Subcutaneous abdominal adipose tissue (tissue), 5 donors: ENCODE results near the gene TPRG1L.

Experiments used
- H3K27ac ChIP-seq: one replicate; pipeline ENCODE4 v1.7.0; 2013; ENCODE audit warnings: low read depth, mild to moderate bottlenecking, inconsistent platforms, low read length, moderate library complexity
- H3K27me3 ChIP-seq, 5 donors: one replicate each; pipeline ENCODE4 v1.7.0; 2013; ENCODE audit warnings: low read length in 5 of 5, inconsistent platforms in 1 of 5; ENCODE audit not compliant: control insufficient read depth in 5 of 5, insufficient read depth in 4 of 5
- H3K36me3 ChIP-seq, 5 donors: one replicate each; pipeline ENCODE4 v1.7.0; 2013; ENCODE audit warnings: low read length in 5 of 5; ENCODE audit not compliant: control insufficient read depth in 5 of 5, insufficient read depth in 5 of 5
- H3K4me1 ChIP-seq, 5 donors: one replicate each; pipeline ENCODE4 v1.7.0; 2013; ENCODE audit warnings: low read length in 5 of 5, mild to moderate bottlenecking in 3 of 5, moderate library complexity in 1 of 5; ENCODE audit not compliant: control insufficient read depth in 5 of 5, insufficient read depth in 5 of 5
- H3K4me3 ChIP-seq, 5 donors: one replicate each; pipeline ENCODE4 v1.7.0; 2013; ENCODE audit warnings: low read length in 5 of 5, low read depth in 1 of 5
- H3K9ac ChIP-seq, 5 donors: one replicate each; pipeline ENCODE4 v1.7.0; 2013; ENCODE audit warnings: low read length in 5 of 5, mild to moderate bottlenecking in 4 of 5, moderate library complexity in 3 of 5
- H3K9me3 ChIP-seq, 5 donors: one replicate each; pipeline ENCODE4 v1.7.0; 2013; ENCODE audit warnings: low read length in 5 of 5; ENCODE audit not compliant: control insufficient read depth in 5 of 5
- donor health status: healthy.
- donor health status: healthy.
- donor health status: healthy.
- donor health status: healthy.
- donor health status: healthy.

TPRG1L gene

DNA sequence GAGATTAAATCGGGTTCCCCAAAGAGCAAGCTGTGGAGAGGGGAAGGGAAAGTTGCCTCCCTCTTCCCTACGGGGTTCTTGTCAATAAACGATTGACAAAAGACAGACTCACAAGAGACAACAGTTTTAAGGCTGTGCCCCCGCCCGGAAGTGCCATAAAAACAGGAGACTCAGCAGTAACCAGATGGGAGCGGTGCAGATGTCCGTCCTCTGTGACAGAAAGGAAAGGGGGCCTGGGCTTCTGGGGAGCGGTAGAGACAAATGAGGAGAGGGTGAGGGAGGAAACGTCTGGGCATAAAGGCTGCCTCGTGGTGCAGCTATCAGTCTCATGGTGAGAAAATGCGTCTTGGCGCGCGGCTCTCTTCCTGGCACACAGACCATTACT, 33.4 kb downstream of the TPRG1L start:
- H3K4me1 ChIP-seq = no peaks in the 10 kb centered on the region
- no peaks in the 10 kb centered on the region for H3K36me3 ChIP-seq
- no peak overlapping the region for H3K4me3 ChIP-seq
- peaks cover 22 to 47% (median 31%) of the 10 kb centered on the region in 5 donors for H3K27me3 ChIP-seq
- no peak overlapping the region for H3K27ac ChIP-seq
- no peak overlapping the region for H3K9ac ChIP-seq
- H3K9me3 ChIP-seq = no peaks in the 10 kb centered on the region

DNA sequence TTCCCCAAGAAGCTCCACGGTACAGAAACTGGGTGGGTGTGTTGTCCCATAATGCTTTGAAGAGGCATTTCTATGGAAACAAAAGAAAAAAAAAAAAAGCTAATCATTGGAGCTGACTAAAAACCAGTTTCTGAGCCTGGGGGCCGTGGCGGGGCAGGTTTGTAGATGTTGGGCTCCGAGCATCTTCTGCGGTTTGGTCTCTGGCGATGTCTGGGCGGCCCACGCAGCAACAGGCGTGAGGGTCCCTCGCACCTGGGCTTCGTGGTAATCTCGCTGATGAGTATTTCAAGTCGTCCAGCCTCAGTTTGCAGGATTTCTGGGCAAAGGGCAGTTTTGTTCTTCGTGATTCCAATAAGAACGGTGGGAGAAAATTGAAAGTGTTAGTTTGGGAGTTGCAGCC, 34.3 kb downstream of the TPRG1L start:
- Histone ChIP-seq H3K9me3 (no peaks in the 10 kb centered on the region), H3K9ac (no peak overlapping the region), H3K27me3 (peaks cover 20 to 43% (median 28%) of the 10 kb centered on the region in 5 donors), H3K4me3 (no peak overlapping the region), H3K36me3 (no peaks in the 10 kb centered on the region), H3K27ac (no peak overlapping the region), H3K4me1 (no peaks in the 10 kb centered on the region)

DNA sequence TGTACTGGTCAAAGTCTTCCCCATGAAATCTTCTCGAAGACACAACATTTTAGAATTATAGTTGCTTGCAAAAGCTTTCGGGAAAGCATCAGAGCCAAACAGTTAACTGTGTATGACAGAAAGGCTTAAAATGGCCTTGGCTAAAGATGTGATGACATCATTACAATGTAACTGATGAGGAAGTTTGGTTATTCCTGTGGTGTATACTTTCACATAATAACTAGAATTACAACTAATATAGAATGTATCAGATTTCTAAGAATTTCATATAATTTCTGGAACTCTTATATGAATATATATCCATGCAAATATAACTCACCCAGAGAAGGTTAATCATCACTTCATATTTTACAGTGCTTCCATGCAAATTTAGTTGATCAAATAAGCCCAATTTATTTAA, 35.9 kb downstream of the TPRG1L start:
- Histone ChIP-seq H3K9me3 (no peaks in the 10 kb centered on the region), H3K4me1 (no peaks in the 10 kb centered on the region), H3K36me3 (no peaks in the 10 kb centered on the region), H3K27ac (no peak overlapping the region), H3K4me3 (no peak overlapping the region), H3K27me3 (peaks cover 11 to 30% (median 21%) of the 10 kb centered on the region in 5 donors), H3K9ac (no peak overlapping the region)

DNA sequence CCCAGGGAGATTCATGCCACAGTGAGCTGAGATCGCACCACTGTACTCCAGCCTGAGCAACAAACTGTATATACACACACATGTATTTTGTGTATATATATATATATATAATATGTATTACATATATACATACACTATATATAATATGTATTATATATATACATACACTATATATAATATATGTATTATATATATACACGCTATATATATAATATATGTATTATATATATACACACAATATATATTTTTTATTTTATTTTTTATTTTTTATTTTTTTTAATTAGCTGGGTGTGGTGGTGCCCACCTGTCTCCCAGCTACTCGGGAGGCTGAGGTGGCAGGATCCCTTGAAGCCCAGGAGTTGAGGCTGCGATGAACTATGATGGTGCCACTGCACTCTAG, 36.8 kb downstream of the TPRG1L start:
- Histone ChIP-seq H3K9me3 (no peaks in the 10 kb centered on the region), H3K36me3 (no peaks in the 10 kb centered on the region), H3K4me3 (no peak overlapping the region), H3K4me1 (no peaks in the 10 kb centered on the region), H3K27ac (no peak overlapping the region), H3K27me3 (peaks cover 8 to 29% (median 23%) of the 10 kb centered on the region in 5 donors), H3K9ac (no peak overlapping the region)

DNA sequence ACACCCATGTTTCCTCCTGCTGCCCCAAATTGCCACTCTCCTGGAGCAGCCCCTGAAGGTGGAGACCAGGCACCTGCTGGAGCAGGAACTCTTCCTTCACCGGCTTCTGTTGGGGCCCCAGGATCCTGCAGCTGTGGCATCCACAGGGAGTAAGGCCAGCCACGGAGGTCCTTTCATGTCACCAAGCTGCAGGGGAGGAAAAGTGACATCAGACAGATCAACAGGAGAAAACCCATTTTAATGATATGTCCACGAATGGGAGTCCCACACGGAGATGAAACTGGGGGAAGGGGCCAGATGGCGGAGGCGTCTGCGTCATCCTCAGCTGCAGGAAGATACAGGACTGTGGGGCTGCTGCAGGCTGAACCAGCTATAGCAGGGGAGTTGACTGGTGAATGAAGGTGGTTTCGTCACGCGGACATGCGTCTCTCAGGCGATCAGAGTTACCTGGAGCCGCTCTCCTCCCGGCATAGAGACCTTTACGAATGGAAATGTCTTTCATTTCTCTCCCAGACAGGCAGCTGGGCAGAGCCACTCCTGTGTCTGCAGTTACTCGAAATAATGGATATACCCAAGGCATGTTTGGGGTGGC, 37.4 kb downstream of the TPRG1L start:
- Histone ChIP-seq H3K36me3 (no peaks in the 10 kb centered on the region), H3K9me3 (no peaks in the 10 kb centered on the region), H3K9ac (no peak overlapping the region), H3K27me3 (peaks cover 8 to 28% (median 22%) of the 10 kb centered on the region in 5 donors), H3K4me1 (no peaks in the 10 kb centered on the region), H3K27ac (no peak overlapping the region), H3K4me3 (no peak overlapping the region)

DNA sequence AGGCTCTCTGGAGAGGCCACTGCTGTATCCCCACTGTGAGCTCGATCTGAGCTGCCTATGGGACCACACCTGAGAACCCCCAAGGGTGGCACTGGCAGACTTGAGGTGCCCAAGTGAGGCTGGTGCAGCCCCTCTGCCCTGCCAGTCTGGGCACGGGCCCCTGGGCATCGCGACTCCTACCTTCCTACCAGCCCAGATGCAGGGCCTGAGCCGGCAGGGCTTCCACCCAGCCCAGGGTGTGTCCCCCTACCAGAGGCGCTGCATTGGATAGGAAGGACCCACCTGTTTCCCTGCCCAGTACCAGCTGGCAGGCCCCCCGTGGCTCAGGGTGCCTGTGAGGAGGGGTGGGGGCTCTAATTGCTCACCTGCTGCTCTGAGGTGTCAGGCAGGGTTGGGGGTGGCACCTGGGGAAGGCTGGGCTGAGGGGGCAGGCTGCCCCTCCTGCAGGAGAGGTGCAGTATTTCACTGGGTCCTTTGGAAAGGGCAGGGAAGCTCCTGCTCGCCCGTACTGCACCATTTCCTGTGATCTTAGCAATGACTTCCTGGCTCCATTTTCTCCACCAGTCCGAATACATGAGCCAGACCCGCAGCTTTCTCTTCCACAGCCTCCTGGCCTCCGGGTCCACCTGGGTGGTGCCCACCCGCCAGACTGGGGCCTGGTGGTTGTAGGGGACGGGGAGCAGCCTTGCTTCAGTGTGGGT, 39.3 kb downstream of the TPRG1L start:
- Histone ChIP-seq H3K4me1 (peaks cover 0 to 7% (median 6%) of the 10 kb centered on the region in 5 donors), H3K4me3 (no peak overlapping the region), H3K9me3 (no peaks in the 10 kb centered on the region), H3K36me3 (no peaks in the 10 kb centered on the region), H3K9ac (no peak overlapping the region), H3K27me3 (peaks cover 4 to 21% (median 16%) of the 10 kb centered on the region in 5 donors), H3K27ac (no peak overlapping the region)

DNA sequence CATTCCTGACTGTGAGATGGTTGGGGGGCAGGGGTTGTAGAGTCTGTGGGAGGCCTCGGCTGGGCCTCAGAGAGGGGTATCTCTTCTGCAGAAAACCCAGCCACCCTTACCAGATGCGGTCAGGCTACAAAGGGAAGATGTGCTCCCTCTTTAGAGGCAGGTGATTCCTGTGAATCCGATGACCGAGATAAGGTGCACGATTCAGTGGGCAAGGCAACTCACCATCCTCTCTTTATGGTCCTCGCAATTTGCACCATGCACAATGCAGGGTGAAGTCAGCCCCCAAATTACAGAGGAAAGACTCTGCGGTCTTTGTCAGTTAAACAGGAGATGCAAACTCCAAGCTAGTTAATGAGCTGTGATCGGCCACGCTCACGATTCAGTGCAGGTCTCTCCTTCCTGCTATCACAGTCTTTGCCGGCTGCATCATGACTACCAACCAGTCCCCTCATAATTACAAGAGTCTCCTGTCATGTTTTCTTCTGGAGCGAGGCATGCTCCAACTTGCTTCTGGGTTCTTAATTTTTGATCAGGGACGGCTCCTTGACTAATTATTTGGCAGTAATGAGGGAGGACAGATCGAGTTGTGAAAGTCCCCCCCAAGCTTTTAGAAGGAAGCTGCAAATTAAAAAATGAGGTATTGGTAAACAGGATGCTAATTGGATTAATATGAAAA, 40.0 kb downstream of the TPRG1L start:
- Histone ChIP-seq H3K9ac (no peak overlapping the region), H3K27ac (no peak overlapping the region), H3K36me3 (no peaks in the 10 kb centered on the region), H3K9me3 (no peaks in the 10 kb centered on the region), H3K4me1 (peaks cover 0 to 12% (median 11%) of the 10 kb centered on the region in 5 donors), H3K4me3 (no peak overlapping the region), H3K27me3 (peaks cover 4 to 24% (median 19%) of the 10 kb centered on the region in 5 donors)

DNA sequence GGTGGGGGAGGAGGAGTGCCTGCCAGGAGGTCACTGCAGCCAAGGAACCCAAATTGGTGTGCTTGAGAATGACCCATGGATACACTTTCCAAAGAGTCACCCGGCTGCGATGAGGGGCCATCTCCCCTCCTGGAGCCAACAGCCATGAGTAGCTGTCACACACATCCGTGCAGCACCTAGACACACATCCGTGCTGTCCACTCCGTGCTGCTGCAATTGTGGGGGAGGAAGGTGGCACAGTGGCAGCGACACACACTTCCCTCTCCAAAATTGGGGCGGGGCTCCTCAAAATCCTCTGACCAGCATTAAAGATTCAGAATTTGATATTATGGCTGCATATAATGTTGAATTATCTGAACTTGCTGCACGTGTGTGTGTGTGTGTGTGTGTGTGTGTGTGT, 43.3 kb downstream of the TPRG1L start:
- Histone ChIP-seq H3K36me3 (no peaks in the 10 kb centered on the region), H3K9ac (no peak overlapping the region), H3K27ac (no peak overlapping the region), H3K9me3 (no peaks in the 10 kb centered on the region), H3K4me3 (no peak overlapping the region), H3K4me1 (peaks cover 0 to 12% (median 11%) of the 10 kb centered on the region in 5 donors), H3K27me3 (peaks cover 14 to 46% (median 36%) of the 10 kb centered on the region in 5 donors)

DNA sequence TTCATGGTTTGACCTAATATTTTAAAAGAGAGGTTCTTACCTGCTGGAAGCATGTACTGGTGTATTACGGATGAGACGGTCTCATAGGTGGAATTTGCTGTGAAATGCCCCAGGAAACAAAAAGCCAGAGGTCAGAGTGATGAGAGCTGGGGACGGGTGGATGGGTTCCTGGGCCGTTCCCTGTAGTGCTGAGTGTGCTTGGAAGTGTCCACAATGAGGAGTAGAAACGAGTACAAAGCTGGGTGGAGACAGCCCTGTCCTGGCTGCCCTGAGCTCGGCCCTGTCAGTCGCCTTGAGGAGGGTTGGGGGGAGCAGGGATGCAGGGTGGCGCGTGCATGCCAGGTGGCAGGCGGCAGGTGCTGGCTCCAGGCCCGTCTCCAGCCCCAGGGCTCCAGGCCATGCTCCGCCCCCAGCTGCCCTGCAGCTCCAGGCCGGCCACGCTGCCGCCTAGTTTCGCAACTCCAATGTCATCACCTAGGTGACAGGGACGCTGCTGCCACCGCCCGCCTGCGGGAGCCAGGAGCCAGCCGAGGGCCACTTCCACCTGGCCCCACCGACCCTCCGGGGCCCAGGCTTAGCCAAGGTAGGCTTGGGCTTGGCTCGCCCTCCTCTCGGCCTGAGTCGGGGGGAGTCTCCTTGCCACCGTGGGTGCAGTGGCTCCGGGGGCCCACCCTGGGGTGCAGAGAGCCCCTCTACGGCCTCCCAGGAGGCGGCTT, 43.9 kb downstream of the TPRG1L start:
- Histone ChIP-seq H3K4me3 (no peak overlapping the region), H3K27me3 (peaks cover 19 to 52% (median 38%) of the 10 kb centered on the region in 5 donors), H3K27ac (no peak overlapping the region), H3K4me1 (peaks cover 0 to 12% (median 11%) of the 10 kb centered on the region in 5 donors), H3K9ac (no peak overlapping the region), H3K36me3 (no peaks in the 10 kb centered on the region), H3K9me3 (no peaks in the 10 kb centered on the region)
